MM.1S (cell line): Measurements from ENCODE around the gene EXOC2.

Experiments
- DNase-seq: peaks from one replicate; pipeline ENCODE4 v3.0.0-alpha.2; 2015
- H2AFZ ChIP-seq: fragments of 300-600 bp; sonication (generic); 2 replicates; pipeline ENCODE4 v1.6.0; 2016; ENCODE audit warnings: antibody characterized with exemption, low read length
- H3F3A ChIP-seq: fragments of 300-600 bp; sonication (generic); 2 replicates; pipeline ENCODE4 v1.6.1; 2016; ENCODE audit warnings: mild to moderate bottlenecking, antibody characterized with exemption, low read length, moderate library complexity, mixed read lengths; ENCODE audit not compliant: insufficient read depth
- H3K27ac ChIP-seq: fragments of 300-600 bp; sonication (generic); 2 replicates; pipeline ENCODE4 v1.5.1; 2016; ENCODE audit warnings: mild to moderate bottlenecking, low read length
- H3K27me3 ChIP-seq: fragments of 300-600 bp; sonication (generic); replicated peaks from 2 replicates; pipeline ENCODE4 v1.6.0; 2016; ENCODE audit warnings: low read length; ENCODE audit not compliant: insufficient read depth
- H3K36me3 ChIP-seq: fragments of 300-600 bp; sonication (generic); replicated peaks from 2 replicates; pipeline ENCODE4 v1.6.1; 2016; ENCODE audit warnings: mild to moderate bottlenecking, low read length, mixed read lengths; ENCODE audit not compliant: insufficient read depth
- H3K4me1 ChIP-seq: fragments of 300-600 bp; sonication (generic); 2 replicates; pipeline ENCODE4 v1.6.1; 2016; ENCODE audit warnings: low read length, mixed read lengths
- H3K4me2 ChIP-seq: fragments of 300-600 bp; sonication (generic); 2 replicates; pipeline ENCODE4 v1.6.0; 2016; ENCODE audit warnings: low read depth, low read length
- H3K4me3 ChIP-seq: fragments of 300-600 bp; sonication (generic); 2 replicates; pipeline ENCODE4 v1.5.1; 2016; ENCODE audit warnings: low read length, mixed read lengths
- H3K79me2 ChIP-seq: fragments of 300-600 bp; sonication (generic); 2 replicates; pipeline ENCODE4 v1.6.1; 2016; ENCODE audit warnings: mixed run types, low read length, mixed read lengths
- H3K9ac ChIP-seq: fragments of 300-600 bp; sonication (generic); 2 replicates; pipeline ENCODE4 v1.6.1; 2016; ENCODE audit warnings: low read length, mixed read lengths
- H3K9me2 ChIP-seq: fragments of 300-600 bp; sonication (generic); replicated peaks from 2 replicates; pipeline ENCODE4 v1.6.1; 2016; ENCODE audit warnings: mild to moderate bottlenecking, low read length, mixed read lengths; ENCODE audit not compliant: insufficient read depth
- H3K9me3 ChIP-seq: fragments of 300-600 bp; sonication (generic); replicated peaks from 2 replicates; pipeline ENCODE4 v1.6.1; 2016; ENCODE audit warnings: mild to moderate bottlenecking, low read length, mixed read lengths; ENCODE audit not compliant: insufficient read depth
- H4K20me1 ChIP-seq: fragments of 300-600 bp; sonication (generic); 2 replicates; pipeline ENCODE4 v1.6.1; 2016; ENCODE audit warnings: mild to moderate bottlenecking, low read length, moderate library complexity, mixed read lengths; ENCODE audit not compliant: insufficient read depth
- EZH2 ChIP-seq: fragments of 300-600 bp; sonication (generic); optimal IDR thresholded peaks from 2 replicates; pipeline ENCODE3; 2017; ENCODE audit warnings: low read depth, mild to moderate bottlenecking, antibody characterized with exemption, low read length, mixed read lengths
- EZH2phosphoT487 ChIP-seq: fragments of 300-600 bp; sonication (generic); IDR thresholded peaks from 2 replicates; pipeline ENCODE4 v1.6.1; 2018; ENCODE audit warnings: antibody characterized with exemption, low read length
- TF ChIP-seq, protein P1 (sequence below): fragments of 300-600 bp; sonication (generic); IDR thresholded peaks from 2 replicates; pipeline ENCODE4 v1.5.1; 2016; ENCODE audit warnings: antibody characterized with exemption, low read length, mixed read lengths

The EXOC2 gene

DNA sequence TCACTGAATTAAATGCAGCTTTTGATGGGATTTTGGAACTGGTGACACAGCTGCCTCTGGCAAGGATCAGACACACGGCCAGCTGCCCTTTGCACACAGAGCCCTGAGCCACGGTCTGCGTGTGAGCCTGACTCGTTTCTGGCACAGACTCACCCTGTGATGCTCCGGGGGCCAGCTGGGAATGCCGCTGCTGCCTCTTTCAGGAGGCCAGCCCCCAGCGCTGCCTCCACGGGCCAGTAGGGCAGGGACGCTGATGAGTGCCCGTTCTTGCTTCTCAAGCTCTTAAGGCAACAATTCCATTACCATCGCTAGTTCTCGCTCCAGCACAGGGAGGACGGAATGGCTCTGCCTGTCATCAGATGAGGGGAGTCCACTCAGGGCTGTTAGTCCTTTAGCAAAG lies 239.8 kb downstream of the EXOC2 start:
- H3F3A ChIP-seq = no peaks in the 10 kb centered on the region

DNA sequence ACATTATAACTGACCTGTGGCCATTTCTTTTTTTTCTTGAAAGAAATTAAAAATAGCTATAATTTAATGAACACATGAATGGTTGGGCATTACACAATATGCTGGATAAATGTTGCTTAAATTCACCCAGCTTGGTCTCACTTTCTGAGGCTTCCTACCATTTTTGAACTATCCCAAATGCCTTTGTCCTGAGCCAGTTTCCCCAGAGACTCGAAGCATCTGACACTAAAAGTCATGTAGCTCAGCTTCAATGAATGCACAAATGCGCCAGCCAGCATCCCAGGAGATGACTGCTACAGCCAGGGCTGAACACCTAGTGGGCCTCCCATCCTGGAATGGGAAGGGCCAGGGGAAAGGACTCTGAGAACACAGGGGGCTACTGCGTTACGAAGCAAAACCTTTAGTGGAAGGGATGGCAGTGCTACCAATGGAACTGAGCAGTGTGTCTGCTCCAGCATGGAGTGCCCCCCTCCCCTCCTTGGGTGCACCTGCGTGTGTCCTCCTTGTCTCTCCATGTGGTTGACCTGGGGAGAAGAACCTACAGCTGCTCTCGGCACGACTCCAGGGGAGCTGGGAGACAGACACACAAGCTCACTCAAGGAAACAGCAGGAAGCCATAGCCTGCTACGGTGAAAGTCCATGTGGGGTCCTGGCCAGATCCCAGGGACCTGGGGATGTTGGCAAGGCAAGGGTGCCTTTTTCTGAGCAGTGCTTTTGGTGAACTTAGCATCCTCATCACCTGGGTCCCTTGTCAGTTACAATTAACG lies 240.5 kb downstream of the EXOC2 start:
- no peaks in the 10 kb centered on the region for H3F3A ChIP-seq
- H3K4me3 ChIP-seq = no peak overlapping the region
- no peaks in the 10 kb centered on the region for H4K20me1 ChIP-seq
- no peaks in the 10 kb centered on the region for H3K4me1 ChIP-seq
- no peaks in the 10 kb centered on the region for H3K9me2 ChIP-seq
- no peak overlapping the region for H2AFZ ChIP-seq
- DNase-seq = no peak
- TF ChIP-seq, protein P1, sequence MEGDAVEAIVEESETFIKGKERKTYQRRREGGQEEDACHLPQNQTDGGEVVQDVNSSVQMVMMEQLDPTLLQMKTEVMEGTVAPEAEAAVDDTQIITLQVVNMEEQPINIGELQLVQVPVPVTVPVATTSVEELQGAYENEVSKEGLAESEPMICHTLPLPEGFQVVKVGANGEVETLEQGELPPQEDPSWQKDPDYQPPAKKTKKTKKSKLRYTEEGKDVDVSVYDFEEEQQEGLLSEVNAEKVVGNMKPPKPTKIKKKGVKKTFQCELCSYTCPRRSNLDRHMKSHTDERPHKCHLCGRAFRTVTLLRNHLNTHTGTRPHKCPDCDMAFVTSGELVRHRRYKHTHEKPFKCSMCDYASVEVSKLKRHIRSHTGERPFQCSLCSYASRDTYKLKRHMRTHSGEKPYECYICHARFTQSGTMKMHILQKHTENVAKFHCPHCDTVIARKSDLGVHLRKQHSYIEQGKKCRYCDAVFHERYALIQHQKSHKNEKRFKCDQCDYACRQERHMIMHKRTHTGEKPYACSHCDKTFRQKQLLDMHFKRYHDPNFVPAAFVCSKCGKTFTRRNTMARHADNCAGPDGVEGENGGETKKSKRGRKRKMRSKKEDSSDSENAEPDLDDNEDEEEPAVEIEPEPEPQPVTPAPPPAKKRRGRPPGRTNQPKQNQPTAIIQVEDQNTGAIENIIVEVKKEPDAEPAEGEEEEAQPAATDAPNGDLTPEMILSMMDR = no peak
- TF ChIP-seq EZH2phosphoT487 = no peak
- no peak for TF ChIP-seq EZH2
- H3K4me2 ChIP-seq = no peak overlapping the region
- no peaks in the 10 kb centered on the region for H3K27me3 ChIP-seq
- no peaks in the 10 kb centered on the region for H3K79me2 ChIP-seq
- H3K9me3 ChIP-seq = no peaks in the 10 kb centered on the region
- H3K9ac ChIP-seq = no peak overlapping the region
- H3K27ac ChIP-seq = no peak overlapping the region
- no peaks in the 10 kb centered on the region for H3K36me3 ChIP-seq

More for the DNA sequence above, 239.8 kb downstream of the EXOC2 start:
- H3K79me2 ChIP-seq = no peaks in the 10 kb centered on the region
- H3K4me3 ChIP-seq = no peak overlapping the region
- H3K9me3 ChIP-seq = no peaks in the 10 kb centered on the region
- no peak overlapping the region for H3K27ac ChIP-seq
- no peak overlapping the region for H2AFZ ChIP-seq
- TF ChIP-seq, protein P1 = no peak
- no peak for TF ChIP-seq EZH2phosphoT487
- TF ChIP-seq EZH2 = no peak
- H3K36me3 ChIP-seq = no peaks in the 10 kb centered on the region
- H3K9me2 ChIP-seq = no peaks in the 10 kb centered on the region
- no peaks in the 10 kb centered on the region for H3K27me3 ChIP-seq
- no peak overlapping the region for H3K4me2 ChIP-seq
- H3K9ac ChIP-seq = no peak overlapping the region
- DNase-seq = no peak
- no peaks in the 10 kb centered on the region for H4K20me1 ChIP-seq
- no peaks in the 10 kb centered on the region for H3K4me1 ChIP-seq

DNA sequence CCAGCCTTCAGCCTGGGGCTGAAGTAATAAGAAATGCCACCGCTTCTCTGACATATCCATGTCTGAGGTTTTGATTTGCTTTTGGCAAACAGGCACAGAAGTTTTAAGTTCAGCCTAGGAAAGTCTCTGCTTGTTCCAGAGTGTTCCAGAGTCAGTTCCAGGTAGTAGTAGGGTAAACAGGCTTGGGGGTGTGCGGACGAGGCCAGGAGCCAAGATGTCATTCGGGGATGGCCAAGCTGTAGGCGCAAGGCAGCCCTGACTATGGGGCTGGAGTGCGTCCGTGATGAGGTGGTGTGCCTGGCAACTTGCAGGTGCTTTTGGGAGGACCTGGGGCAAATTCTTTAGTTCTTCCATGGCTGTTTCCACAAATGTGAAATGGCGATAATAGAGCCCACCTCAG lies 241.1 kb downstream of the EXOC2 start:
- H2AFZ ChIP-seq = no peak overlapping the region
- H3K79me2 ChIP-seq = no peaks in the 10 kb centered on the region
- H3K9me2 ChIP-seq = no peaks in the 10 kb centered on the region
- H3K4me2 ChIP-seq = no peak overlapping the region
- no peaks in the 10 kb centered on the region for H3K27me3 ChIP-seq
- no peaks in the 10 kb centered on the region for H3F3A ChIP-seq
- H4K20me1 ChIP-seq = no peaks in the 10 kb centered on the region
- no peak overlapping the region for H3K9ac ChIP-seq
- TF ChIP-seq EZH2phosphoT487 (no peak), EZH2 (no peak)
- TF ChIP-seq, protein P1 = no peak
- DNase-seq = no peak
- H3K4me3 ChIP-seq = no peak overlapping the region
- H3K9me3 ChIP-seq = no peaks in the 10 kb centered on the region
- H3K36me3 ChIP-seq = no peaks in the 10 kb centered on the region
- no peak overlapping the region for H3K27ac ChIP-seq
- no peaks in the 10 kb centered on the region for H3K4me1 ChIP-seq
